B cell (primary cell): ENCODE measurements around the gene MAML3.

ENCODE experiments used
- EZH2 ChIP-seq: IDR thresholded peaks from 2 replicates; pipeline ENCODE4 v1.6.1; 2012; ENCODE audit warnings: borderline replicate concordance, low read depth, mild to moderate bottlenecking, moderate library complexity, low read length; ENCODE audit not compliant: insufficient read depth, poor library complexity, severe bottlenecking
- TF ChIP-seq, protein P1 (sequence below): fragments of 200-600 bp; IDR thresholded peaks from one replicate; pipeline ENCODE4 v1.8.0; 2022; ENCODE audit warnings: antibody characterized with exemption, mild to moderate bottlenecking

DNA sequence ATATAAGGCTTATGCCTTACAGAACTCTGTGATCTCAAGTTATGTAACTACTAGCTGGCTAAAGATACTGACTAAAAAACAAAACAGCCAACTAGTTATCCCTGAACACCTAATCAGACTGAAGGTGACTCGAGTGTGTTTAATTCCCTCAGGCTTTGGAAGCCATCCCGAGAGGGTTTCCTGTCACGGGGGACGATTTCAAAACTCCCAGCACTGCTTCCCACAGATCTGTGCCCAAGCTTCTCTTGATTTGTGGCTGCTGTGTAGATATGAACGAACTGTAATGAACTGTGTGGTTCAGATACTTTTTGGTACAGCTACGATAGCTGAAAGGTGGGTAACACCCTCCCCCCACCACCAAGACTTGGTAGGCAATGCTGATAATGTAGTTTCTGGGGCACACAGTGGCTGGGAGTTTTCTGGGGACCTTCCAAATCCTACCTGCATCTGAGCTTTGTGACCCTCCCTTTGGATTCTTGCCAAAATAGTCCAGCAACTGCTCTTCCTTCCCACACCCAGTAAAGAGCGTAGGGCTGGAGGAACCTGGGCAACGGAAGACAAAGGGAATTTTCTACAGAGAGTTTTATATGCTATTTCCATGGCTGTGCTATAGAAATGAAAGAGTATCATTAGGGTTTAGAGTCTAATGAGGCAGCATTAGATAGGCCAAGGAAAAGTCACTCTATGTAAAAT is 339.5 kb downstream of the MAML3 start:
- TF ChIP-seq, protein P1, sequence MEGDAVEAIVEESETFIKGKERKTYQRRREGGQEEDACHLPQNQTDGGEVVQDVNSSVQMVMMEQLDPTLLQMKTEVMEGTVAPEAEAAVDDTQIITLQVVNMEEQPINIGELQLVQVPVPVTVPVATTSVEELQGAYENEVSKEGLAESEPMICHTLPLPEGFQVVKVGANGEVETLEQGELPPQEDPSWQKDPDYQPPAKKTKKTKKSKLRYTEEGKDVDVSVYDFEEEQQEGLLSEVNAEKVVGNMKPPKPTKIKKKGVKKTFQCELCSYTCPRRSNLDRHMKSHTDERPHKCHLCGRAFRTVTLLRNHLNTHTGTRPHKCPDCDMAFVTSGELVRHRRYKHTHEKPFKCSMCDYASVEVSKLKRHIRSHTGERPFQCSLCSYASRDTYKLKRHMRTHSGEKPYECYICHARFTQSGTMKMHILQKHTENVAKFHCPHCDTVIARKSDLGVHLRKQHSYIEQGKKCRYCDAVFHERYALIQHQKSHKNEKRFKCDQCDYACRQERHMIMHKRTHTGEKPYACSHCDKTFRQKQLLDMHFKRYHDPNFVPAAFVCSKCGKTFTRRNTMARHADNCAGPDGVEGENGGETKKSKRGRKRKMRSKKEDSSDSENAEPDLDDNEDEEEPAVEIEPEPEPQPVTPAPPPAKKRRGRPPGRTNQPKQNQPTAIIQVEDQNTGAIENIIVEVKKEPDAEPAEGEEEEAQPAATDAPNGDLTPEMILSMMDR = no peak
- TF ChIP-seq EZH2 = no peak
